ENCODE measurements around the gene RPL39L. TPM values are rescaled to one million over a fixed set of nuclear protein-coding genes. Genes with fewer than 3 reads are reported as not detected.

The RPL39L gene
- total RNA-seq, 1 donor, result 7.6 TPM

GRCh38 chr3:187166750-187167149, 27.5 kb upstream of the RPL39L start:
- H3K36me3 ChIP-seq (ENCODE audit: insufficient read depth, low read length), result no peaks in the 10 kb centered on the region

GRCh38 chr3:187165144-187165543, 25.8 kb upstream of the RPL39L start:
- Histone ChIP-seq H2AFZ (ENCODE audit: low read length) (no peak overlapping the region), H3K27ac (ENCODE audit: low read depth, low read length) (no peak overlapping the region), H3K36me3 (ENCODE audit: insufficient read depth, low read length) (no peaks in the 10 kb centered on the region), H3K9me3 (ENCODE audit: low read depth, low read length) (no peaks in the 10 kb centered on the region), H3K4me3 (ENCODE audit: insufficient read depth, low read length) (no peak overlapping the region), H3K4me2 (ENCODE audit: insufficient read depth, low read length) (no peak overlapping the region), H3K4me1 (ENCODE audit: insufficient read depth, low read length) (peaks cover 7% of the 10 kb centered on the region), H3K79me2 (ENCODE audit: insufficient read depth, low read length) (no peaks in the 10 kb centered on the region), H4K20me1 (ENCODE audit: insufficient read depth, low read length) (no peaks in the 10 kb centered on the region), H3K27me3 (ENCODE audit: insufficient read depth, low read length) (peaks cover 12% of the 10 kb centered on the region)
- TF ChIP-seq CTCF (IDR thresholded peaks at IDR 0.05; ENCODE audit: extremely low read depth, low read depth, low read length), result peak; percentile 74
- DNase-seq (ENCODE audit: insufficient read length, low spot score, missing footprints), result no peak

More at GRCh38 chr3:187166750-187167149, 27.5 kb upstream of the RPL39L start:
- Histone ChIP-seq H2AFZ (ENCODE audit: low read length) (no peak overlapping the region), H3K27me3 (ENCODE audit: insufficient read depth, low read length) (peaks cover 2% of the 10 kb centered on the region), H3K9me3 (ENCODE audit: low read depth, low read length) (no peaks in the 10 kb centered on the region), H3K4me3 (ENCODE audit: insufficient read depth, low read length) (no peak overlapping the region), H3K4me2 (ENCODE audit: insufficient read depth, low read length) (no peak overlapping the region), H3K79me2 (ENCODE audit: insufficient read depth, low read length) (no peaks in the 10 kb centered on the region), H3K4me1 (ENCODE audit: insufficient read depth, low read length) (peaks cover 8% of the 10 kb centered on the region), H3K27ac (ENCODE audit: low read depth, low read length) (no peak overlapping the region), H4K20me1 (ENCODE audit: insufficient read depth, low read length) (no peaks in the 10 kb centered on the region)
- TF ChIP-seq CTCF (IDR thresholded peaks at IDR 0.05; ENCODE audit: extremely low read depth, low read depth, low read length), result no peak
- no peak for DNase-seq (ENCODE audit: insufficient read length, low spot score, missing footprints)

GRCh38 chr3:187162265-187162953, 23.1 kb upstream of the RPL39L start:
- no peak for TF ChIP-seq CTCF (IDR thresholded peaks at IDR 0.05; ENCODE audit: extremely low read depth, low read depth, low read length)

GRCh38 chr3:187161556-187161955, 22.3 kb upstream of the RPL39L start:
- Histone ChIP-seq H2AFZ (ENCODE audit: low read length) (no peak overlapping the region), H3K4me2 (ENCODE audit: insufficient read depth, low read length) (no peak overlapping the region), H3K4me1 (ENCODE audit: insufficient read depth, low read length) (no peaks in the 10 kb centered on the region), H3K27me3 (ENCODE audit: insufficient read depth, low read length) (peaks cover 18% of the 10 kb centered on the region), H3K79me2 (ENCODE audit: insufficient read depth, low read length) (no peaks in the 10 kb centered on the region), H3K9me3 (ENCODE audit: low read depth, low read length) (peaks cover 3% of the 10 kb centered on the region), H4K20me1 (ENCODE audit: insufficient read depth, low read length) (no peaks in the 10 kb centered on the region), H3K27ac (ENCODE audit: low read depth, low read length) (no peak overlapping the region), H3K36me3 (ENCODE audit: insufficient read depth, low read length) (no peaks in the 10 kb centered on the region), H3K4me3 (ENCODE audit: insufficient read depth, low read length) (no peak overlapping the region)
- peak; percentile 11 for TF ChIP-seq CTCF (IDR thresholded peaks at IDR 0.05; ENCODE audit: extremely low read depth, low read depth, low read length)
- DNase-seq (ENCODE audit: insufficient read length, low spot score, missing footprints), result no peak

More at GRCh38 chr3:187162265-187162953, 23.1 kb upstream of the RPL39L start:
- Histone ChIP-seq H3K4me3 (ENCODE audit: insufficient read depth, low read length) (no peak overlapping the region), H3K27me3 (ENCODE audit: insufficient read depth, low read length) (peaks cover 18% of the 10 kb centered on the region), H3K4me1 (ENCODE audit: insufficient read depth, low read length) (no peaks in the 10 kb centered on the region), H4K20me1 (ENCODE audit: insufficient read depth, low read length) (no peaks in the 10 kb centered on the region), H3K4me2 (ENCODE audit: insufficient read depth, low read length) (no peak overlapping the region), H3K36me3 (ENCODE audit: insufficient read depth, low read length) (no peaks in the 10 kb centered on the region), H2AFZ (ENCODE audit: low read length) (no peak overlapping the region), H3K27ac (ENCODE audit: low read depth, low read length) (no peak overlapping the region), H3K79me2 (ENCODE audit: insufficient read depth, low read length) (no peaks in the 10 kb centered on the region), H3K9me3 (ENCODE audit: low read depth, low read length) (peaks cover 3% of the 10 kb centered on the region)
- no peak for DNase-seq (ENCODE audit: insufficient read length, low spot score, missing footprints)

Data from osteoblast (primary cell).